Nephron progenitor cell (in vitro differentiated cells): ENCODE measurements around the gene TMEM132C.

Experiments
- DNase-seq: peaks from one replicate; pipeline ENCODE4 v3.0.0; 2021
- H3K27ac Mint-ChIP-seq: 2 replicates; pipeline ENCODE4 v1.8.0; 2021; ENCODE audit warnings: mild to moderate bottlenecking, moderate library complexity, mixed read lengths
- H3K27me3 Mint-ChIP-seq: 2 replicates; pipeline ENCODE4 v1.8.0; 2021; ENCODE audit warnings: mild to moderate bottlenecking, low read depth, mixed read lengths; ENCODE audit not compliant: poor library complexity
- H3K36me3 Mint-ChIP-seq: 2 replicates; pipeline ENCODE4 v1.8.0; 2021; ENCODE audit warnings: low read depth, mixed read lengths
- H3K4me1 Mint-ChIP-seq: 2 replicates; pipeline ENCODE4 v1.8.0; 2021; ENCODE audit warnings: mixed read lengths
- H3K4me3 Mint-ChIP-seq: 2 replicates; pipeline ENCODE4 v1.8.0; 2021; ENCODE audit warnings: mild to moderate bottlenecking, moderate library complexity, mixed read lengths
- H3K9me3 Mint-ChIP-seq: 2 replicates; pipeline ENCODE4 v1.8.0; 2021; ENCODE audit warnings: mild to moderate bottlenecking, moderate library complexity, mixed read lengths
- CTCF ChIP-seq: fragments of 200-600 bp; sonication (generic); IDR thresholded peaks from 2 replicates; pipeline ENCODE4 v1.5.0; 2021; ENCODE audit warnings: antibody characterized with exemption

Gene TMEM132C

GRCh38 chr12:128445415-128446127, 178.6 kb downstream of the TMEM132C start:
- Mint-ChIP-seq H3K36me3 (peaks cover 25% of the 10 kb centered on the region), H3K4me3 (peak overlapping the region; percentile 20), H3K9me3 (peaks cover 12% of the 10 kb centered on the region), H3K27ac (peak overlapping the region; percentile 94), H3K4me1 (peaks cover 61% of the 10 kb centered on the region), H3K27me3 (peaks cover 8% of the 10 kb centered on the region)
- no peak for TF ChIP-seq CTCF
- peak; percentile 8 for DNase-seq

DNA sequence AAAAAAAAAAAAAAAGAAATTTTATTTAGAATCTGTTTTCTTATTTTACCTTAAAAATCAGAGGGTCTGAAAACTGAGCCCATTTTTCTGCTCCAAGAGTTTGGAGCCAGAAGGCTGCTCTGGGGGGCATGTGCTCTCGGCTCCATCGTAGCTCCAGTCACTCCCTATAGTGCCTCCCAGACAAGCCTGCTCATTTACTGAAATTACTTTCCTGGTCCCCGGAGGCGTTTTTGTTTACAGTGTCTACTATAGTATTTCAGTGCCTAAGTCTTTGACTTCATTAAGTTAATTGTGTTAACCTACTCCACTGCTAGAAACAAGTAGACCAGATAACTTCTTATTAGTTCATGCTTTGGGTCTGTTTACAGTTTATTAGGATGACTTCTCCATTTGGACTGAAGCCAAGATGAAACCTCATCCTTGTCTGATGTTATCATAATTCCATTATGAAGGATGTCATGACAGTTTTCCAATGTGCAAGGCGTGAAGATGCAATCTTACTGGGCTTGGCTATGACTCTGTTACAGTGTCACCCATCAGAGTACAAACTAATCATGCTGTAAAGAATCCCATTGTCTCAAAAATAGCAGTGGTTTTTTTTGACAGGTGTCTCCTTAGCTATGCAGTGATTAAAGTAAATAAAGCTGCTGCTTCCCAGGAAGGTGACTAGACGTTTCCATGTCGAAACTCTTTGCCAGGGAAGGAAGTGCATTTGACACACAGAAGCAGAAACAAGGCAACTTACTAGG, 182.3 kb downstream of the TMEM132C start:
- H3K4me1 Mint-ChIP-seq = peaks cover 51% of the 10 kb centered on the region
- H3K4me3 Mint-ChIP-seq = no peak overlapping the region
- H3K27ac Mint-ChIP-seq = peak overlapping the region; percentile 72
- peaks cover 12% of the 10 kb centered on the region for H3K9me3 Mint-ChIP-seq
- TF ChIP-seq CTCF = no peak
- H3K36me3 Mint-ChIP-seq = peaks cover 32% of the 10 kb centered on the region
- peaks cover 4% of the 10 kb centered on the region for H3K27me3 Mint-ChIP-seq
- DNase-seq = no peak

- H3K4me3 Mint-ChIP-seq = no peak overlapping the region
- H3K9me3 Mint-ChIP-seq = peaks cover 12% of the 10 kb centered on the region
Observed at GRCh38 chr12:128450810-128451209, 183.8 kb downstream of the TMEM132C start.

DNA sequence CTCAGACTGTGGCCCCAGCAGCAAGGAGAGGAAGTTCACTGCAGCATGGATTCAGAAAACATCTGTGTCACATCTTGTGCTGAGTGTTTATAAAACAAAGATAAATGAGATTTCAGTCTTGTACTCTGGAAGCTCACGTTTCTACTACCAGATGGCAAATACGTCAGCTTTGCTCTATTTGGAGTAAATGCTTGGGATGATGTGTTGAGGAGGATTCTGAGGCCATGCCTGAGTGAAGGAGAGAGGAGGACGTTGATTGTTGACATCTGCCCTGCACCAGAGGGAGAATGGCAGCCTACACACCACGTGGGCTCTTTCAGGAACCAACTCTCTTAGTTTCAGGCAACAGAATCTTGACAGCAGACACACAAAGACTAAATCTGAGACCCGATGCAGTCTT, 188.9 kb downstream of the TMEM132C start:
- no peak for TF ChIP-seq CTCF
- Mint-ChIP-seq H3K27ac (peak overlapping the region; percentile 95), H3K4me1 (peaks cover 31% of the 10 kb centered on the region), H3K27me3 (peaks cover 3% of the 10 kb centered on the region), H3K36me3 (peaks cover 35% of the 10 kb centered on the region), H3K9me3 (peaks cover 10% of the 10 kb centered on the region), H3K4me3 (no peak overlapping the region)
- DNase-seq = no peak

More at GRCh38 chr12:128450810-128451209, 183.8 kb downstream of the TMEM132C start:
- TF ChIP-seq CTCF = no peak
- Mint-ChIP-seq H3K27ac (no peak overlapping the region), H3K27me3 (peaks cover 4% of the 10 kb centered on the region), H3K36me3 (peaks cover 30% of the 10 kb centered on the region), H3K4me1 (peaks cover 51% of the 10 kb centered on the region)
- no peak for DNase-seq

GRCh38 chr12:128456922-128457321, 190.0 kb downstream of the TMEM132C start:
- no peak for TF ChIP-seq CTCF
- peaks cover 10% of the 10 kb centered on the region for H3K9me3 Mint-ChIP-seq
- H3K27ac Mint-ChIP-seq = peak overlapping the region; percentile 18
- H3K36me3 Mint-ChIP-seq = peaks cover 35% of the 10 kb centered on the region
- no peak overlapping the region for H3K4me3 Mint-ChIP-seq
- H3K4me1 Mint-ChIP-seq = peaks cover 24% of the 10 kb centered on the region
- H3K27me3 Mint-ChIP-seq = peaks cover 3% of the 10 kb centered on the region
- no peak for DNase-seq
